Ramos (cell line): Measurements from ENCODE around the gene MYMX.

Source experiments
- in situ Hi-C: fragments of 300-500 bp; cut with MboI; formaldehyde crosslinking; loops from one replicate; pipeline ENCODE4 v1.14.3; 2022; ENCODE audit warnings: low sequenced_read_pairs; ENCODE audit not compliant: unreplicated experiment

MYMX gene

GRCh38 chr6:44247338-44248302 is 30.9 kb downstream of the MYMX start:
- in situ Hi-C loops, result loop anchor here (5.0 kb wide), 1 partner anchor 80 kb away; no protein-coding TSS in a partner anchor

GRCh38 chr6:44248579-44248978 is 31.9 kb downstream of the MYMX start:
- in situ Hi-C loops, result loop anchor here (5.0 kb wide), 1 partner anchor 81 kb away; no protein-coding TSS in a partner anchor

- in situ Hi-C loops, result loop anchor here (5.0 kb wide), 1 partner anchor 82 kb away; no protein-coding TSS in a partner anchor
Observed at GRCh38 chr6:44249082-44249748, 32.5 kb downstream of the MYMX start.

- in situ Hi-C loops, result no loop called here
Observed at GRCh38 chr6:44250067-44250717, 33.5 kb downstream of the MYMX start.

- in situ Hi-C loops, result no loop called here
Observed at GRCh38 chr6:44250718-44251123, 34.0 kb downstream of the MYMX start.

- in situ Hi-C loops, result no loop called here
Observed at GRCh38 chr6:44251576-44252524, 35.1 kb downstream of the MYMX start.

GRCh38 chr6:44253307-44254101 is 36.8 kb downstream of the MYMX start:
- in situ Hi-C loops, result no loop called here

GRCh38 chr6:44254191-44255104 is 37.7 kb downstream of the MYMX start:
- in situ Hi-C loops, result no loop called here

- in situ Hi-C loops, result no loop called here
Observed at GRCh38 chr6:44255105-44255808, 38.5 kb downstream of the MYMX start.

- in situ Hi-C loops, result no loop called here
Observed at GRCh38 chr6:44255871-44256774, 39.4 kb downstream of the MYMX start.

- in situ Hi-C loops, result no loop called here
Observed at GRCh38 chr6:44256775-44257024, 40.0 kb downstream of the MYMX start.

GRCh38 chr6:44257025-44257752 is 40.5 kb downstream of the MYMX start, which contains the start of gene SLC35B2:
TSS of gene SLC35B2 (minus strand) at chr6:44257528. CDS start at chr6:44257410, 118 bp downstream.
- in situ Hi-C loops, result no loop called here

GRCh38 chr6:44257753-44258324 is 41.1 kb downstream of the MYMX start:
- in situ Hi-C loops, result no loop called here

GRCh38 chr6:44258325-44258863 is 41.7 kb downstream of the MYMX start:
- in situ Hi-C loops, result no loop called here

- in situ Hi-C loops, result no loop called here
Observed at GRCh38 chr6:44258921-44259320, 42.2 kb downstream of the MYMX start.
